ENCODE data around the gene RELT. TPM values are rescaled to one million over a fixed set of nuclear protein-coding genes. Genes with fewer than 3 reads are reported as not detected.

RELT gene
- total and polyA plus RNA-seq, 2 donors (not counting 1 experiment from before 2014, with no cell fraction given), result 0.33 to 0.70 TPM

DNA sequence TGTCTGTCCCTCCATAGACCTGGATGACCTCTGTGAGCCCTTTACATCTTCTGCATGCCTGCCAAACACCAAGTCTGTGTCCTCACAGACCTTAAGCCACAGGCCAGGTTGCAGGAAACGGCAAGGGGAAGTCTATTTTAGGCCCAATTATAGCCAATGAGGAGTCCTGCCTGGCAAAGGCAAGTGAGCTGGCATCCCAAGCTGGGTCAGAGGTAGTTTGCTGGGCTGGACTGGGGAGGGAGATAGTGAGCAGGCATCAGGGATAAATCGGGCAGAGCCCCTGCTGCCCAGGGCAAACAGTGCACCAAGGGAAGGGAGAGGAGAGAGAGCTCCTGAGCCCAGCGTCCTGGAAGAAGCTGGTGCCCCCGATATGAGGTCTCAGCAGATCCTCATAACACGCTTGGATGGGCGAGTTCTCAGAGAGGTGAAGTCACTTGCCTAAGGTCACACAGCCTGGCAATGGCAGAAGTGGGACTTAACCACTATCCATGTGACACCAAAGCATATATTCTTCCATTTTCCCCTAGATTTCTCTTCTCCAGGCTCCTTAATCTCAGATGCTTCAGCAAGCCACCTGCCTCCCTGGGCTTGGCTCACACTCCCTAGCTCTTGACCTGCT is 3.7 kb upstream of the RELT start:
- H4K20me1 ChIP-seq (ENCODE audit: control insufficient read depth, extremely low read depth, insufficient read depth, low read length), result no peaks in the 10 kb centered on the region
- H3K4me2 ChIP-seq (ENCODE audit: extremely low read depth, insufficient read depth, low read length), result no peak overlapping the region
- H3K9me3 ChIP-seq (ENCODE audit: control insufficient read depth, insufficient read depth, low read depth, low read length), result no peaks in the 10 kb centered on the region
- H2AFZ ChIP-seq (ENCODE audit: low read length), result no peak overlapping the region
- TF ChIP-seq, protein P1, sequence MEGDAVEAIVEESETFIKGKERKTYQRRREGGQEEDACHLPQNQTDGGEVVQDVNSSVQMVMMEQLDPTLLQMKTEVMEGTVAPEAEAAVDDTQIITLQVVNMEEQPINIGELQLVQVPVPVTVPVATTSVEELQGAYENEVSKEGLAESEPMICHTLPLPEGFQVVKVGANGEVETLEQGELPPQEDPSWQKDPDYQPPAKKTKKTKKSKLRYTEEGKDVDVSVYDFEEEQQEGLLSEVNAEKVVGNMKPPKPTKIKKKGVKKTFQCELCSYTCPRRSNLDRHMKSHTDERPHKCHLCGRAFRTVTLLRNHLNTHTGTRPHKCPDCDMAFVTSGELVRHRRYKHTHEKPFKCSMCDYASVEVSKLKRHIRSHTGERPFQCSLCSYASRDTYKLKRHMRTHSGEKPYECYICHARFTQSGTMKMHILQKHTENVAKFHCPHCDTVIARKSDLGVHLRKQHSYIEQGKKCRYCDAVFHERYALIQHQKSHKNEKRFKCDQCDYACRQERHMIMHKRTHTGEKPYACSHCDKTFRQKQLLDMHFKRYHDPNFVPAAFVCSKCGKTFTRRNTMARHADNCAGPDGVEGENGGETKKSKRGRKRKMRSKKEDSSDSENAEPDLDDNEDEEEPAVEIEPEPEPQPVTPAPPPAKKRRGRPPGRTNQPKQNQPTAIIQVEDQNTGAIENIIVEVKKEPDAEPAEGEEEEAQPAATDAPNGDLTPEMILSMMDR (conservative IDR thresholded peaks at IDR 0.05 in 1 of 2, IDR thresholded peaks at IDR 0.05 in 1 of 2; ENCODE audit: low read depth in 1 of 2, low read length in 2 of 2), result peak in 1 of 2 donors; percentile 9
- TF ChIP-seq EZH2 (IDR thresholded peaks at IDR 0.05; ENCODE audit: low read length, missing control alignments), result no peak
- no peak for DNase-seq (ENCODE audit: low read depth in 2 of 2)
- peaks cover 6% of the 10 kb centered on the region for H3K4me1 ChIP-seq (ENCODE audit: control insufficient read depth, extremely low read depth, insufficient read depth, low read length)
- peaks cover 7% of the 10 kb centered on the region for H3K79me2 ChIP-seq (ENCODE audit: control insufficient read depth, insufficient read depth, low read length)
- H3K4me3 ChIP-seq (replicated peaks in 1 of 4; ENCODE audit: control extremely low read depth in 1 of 4, insufficient read depth in 1 of 4, low read depth in 3 of 4, low read length in 4 of 4), result no peak overlapping the region
- peaks cover 13% of the 10 kb centered on the region for H3K36me3 ChIP-seq (ENCODE audit: control insufficient read depth, insufficient read depth, low read length)
- no peaks in the 10 kb centered on the region for H3K27me3 ChIP-seq (ENCODE audit: control insufficient read depth, insufficient read depth, low read length)
- no peak overlapping the region for H3K9ac ChIP-seq (ENCODE audit: insufficient read depth, low read length)
- H3K27ac ChIP-seq (ENCODE audit: insufficient read depth, low read length), result no peak overlapping the region

DNA sequence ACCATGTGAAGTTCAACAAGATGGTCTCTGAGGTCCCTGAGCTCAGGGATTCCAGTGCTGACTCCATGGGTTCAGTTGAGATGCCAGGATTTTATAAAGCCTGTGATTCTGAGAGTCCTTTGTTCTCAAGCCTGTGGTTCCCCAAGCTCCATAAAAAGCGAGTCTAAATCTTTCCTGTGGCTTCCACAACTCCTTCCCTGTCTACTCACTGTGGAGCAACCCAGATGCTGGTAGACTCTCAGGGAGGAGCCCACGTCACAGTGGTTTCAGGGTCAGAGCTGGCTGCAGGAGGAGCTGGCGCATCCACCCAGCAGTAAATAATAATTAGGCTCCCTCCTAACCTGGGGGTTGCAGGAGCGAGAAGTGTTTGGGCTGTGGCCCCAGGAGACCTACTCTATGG is 2.0 kb upstream of the RELT start:
- Histone ChIP-seq H4K20me1 (ENCODE audit: control insufficient read depth, extremely low read depth, insufficient read depth, low read length) (no peaks in the 10 kb centered on the region), H3K27ac (ENCODE audit: insufficient read depth, low read length) (no peak overlapping the region), H3K9ac (ENCODE audit: insufficient read depth, low read length) (peak overlapping the region; percentile 5), H3K79me2 (ENCODE audit: control insufficient read depth, insufficient read depth, low read length) (peaks cover 14% of the 10 kb centered on the region), H3K4me1 (ENCODE audit: control insufficient read depth, extremely low read depth, insufficient read depth, low read length) (peaks cover 8% of the 10 kb centered on the region), H3K27me3 (ENCODE audit: control insufficient read depth, insufficient read depth, low read length) (no peaks in the 10 kb centered on the region), H3K4me3 (replicated peaks in 1 of 4; ENCODE audit: control extremely low read depth in 1 of 4, insufficient read depth in 1 of 4, low read depth in 3 of 4, low read length in 4 of 4) (no peak overlapping the region), H2AFZ (ENCODE audit: low read length) (no peak overlapping the region), H3K9me3 (ENCODE audit: control insufficient read depth, insufficient read depth, low read depth, low read length) (no peaks in the 10 kb centered on the region), H3K4me2 (ENCODE audit: extremely low read depth, insufficient read depth, low read length) (no peak overlapping the region), H3K36me3 (ENCODE audit: control insufficient read depth, insufficient read depth, low read length) (peaks cover 2% of the 10 kb centered on the region)
- TF ChIP-seq, protein P1 (conservative IDR thresholded peaks at IDR 0.05 in 1 of 2, IDR thresholded peaks at IDR 0.05 in 1 of 2; ENCODE audit: low read depth in 1 of 2, low read length in 2 of 2), result no peak
- TF ChIP-seq EZH2 (IDR thresholded peaks at IDR 0.05; ENCODE audit: low read length, missing control alignments), result no peak
- no peak for DNase-seq (ENCODE audit: low read depth in 2 of 2)

GRCh38 chr11:73375830-73376159 is 404 bp upstream of the RELT start:
- Histone ChIP-seq H3K9me3 (ENCODE audit: control insufficient read depth, insufficient read depth, low read depth, low read length) (no peaks in the 10 kb centered on the region), H3K9ac (ENCODE audit: insufficient read depth, low read length) (no peak overlapping the region), H3K36me3 (ENCODE audit: control insufficient read depth, insufficient read depth, low read length) (no peaks in the 10 kb centered on the region), H3K27me3 (ENCODE audit: control insufficient read depth, insufficient read depth, low read length) (no peaks in the 10 kb centered on the region), H2AFZ (ENCODE audit: low read length) (peak overlapping the region; percentile 64), H3K79me2 (ENCODE audit: control insufficient read depth, insufficient read depth, low read length) (peaks cover 14% of the 10 kb centered on the region), H4K20me1 (ENCODE audit: control insufficient read depth, extremely low read depth, insufficient read depth, low read length) (no peaks in the 10 kb centered on the region), H3K4me2 (ENCODE audit: extremely low read depth, insufficient read depth, low read length) (no peak overlapping the region), H3K4me1 (ENCODE audit: control insufficient read depth, extremely low read depth, insufficient read depth, low read length) (peaks cover 8% of the 10 kb centered on the region), H3K27ac (ENCODE audit: insufficient read depth, low read length) (peak overlapping the region; percentile 7), H3K4me3 (replicated peaks in 1 of 4; ENCODE audit: control extremely low read depth in 1 of 4, insufficient read depth in 1 of 4, low read depth in 3 of 4, low read length in 4 of 4) (peak overlapping the region in 1 of 4 experiments; percentile 25)
- TF ChIP-seq, protein P1 (conservative IDR thresholded peaks at IDR 0.05 in 1 of 2, IDR thresholded peaks at IDR 0.05 in 1 of 2; ENCODE audit: low read depth in 1 of 2, low read length in 2 of 2), result no peak
- no peak for TF ChIP-seq EZH2 (IDR thresholded peaks at IDR 0.05; ENCODE audit: low read length, missing control alignments)
- no peak for DNase-seq (ENCODE audit: low read depth in 2 of 2)
